ENCODE results near the gene ANKRD24. TPM values are rescaled to one million over a fixed set of nuclear protein-coding genes. Genes with fewer than 3 reads are reported as not detected.
A peak's percentile ranks its signal among the peaks of the same experiment; 100 is the strongest.

ANKRD24 gene
- total RNA-seq, 2 experiments from 2014 or later: 0.60 to 0.72 TPM

- H3K4me3 Mint-ChIP-seq: no peak overlapping the region
- H3K9me3 Mint-ChIP-seq: peaks cover 10% of the 10 kb centered on the region
- H3K27ac Mint-ChIP-seq: no peak overlapping the region
- ChIA-PET POLR2A (no interaction called here), CTCF (interaction anchor here (1.0 kb wide), 1 partner anchor 54 kb away, joined by 3 read pairs; no protein-coding TSS in a partner anchor)
- peaks cover 9% of the 10 kb centered on the region for H3K36me3 Mint-ChIP-seq (ENCODE audit: low read depth)
- peaks cover 9% of the 10 kb centered on the region for H3K4me1 Mint-ChIP-seq
- peaks cover 30% of the 10 kb centered on the region for H3K27me3 Mint-ChIP-seq
- no peak for DNase-seq
These were observed 11.9 kb downstream of the ANKRD24 start for GRCh38 chr19:4194353-4194752.

- no peak for DNase-seq
- H3K4me1 Mint-ChIP-seq: peaks cover 9% of the 10 kb centered on the region
- ChIA-PET POLR2A (no interaction called here), CTCF (interaction anchor here (0.6 kb wide), 2 partner anchors 9 to 262 kb away, joined by 3 read pairs; no protein-coding TSS in a partner anchor)
- H3K36me3 Mint-ChIP-seq (ENCODE audit: low read depth): peaks cover 9% of the 10 kb centered on the region
- H3K9me3 Mint-ChIP-seq: peaks cover 10% of the 10 kb centered on the region
- H3K4me3 Mint-ChIP-seq: no peak overlapping the region
- no peak overlapping the region for H3K27ac Mint-ChIP-seq
- peaks cover 40% of the 10 kb centered on the region for H3K27me3 Mint-ChIP-seq
These were observed 13.5 kb downstream of the ANKRD24 start for GRCh38 chr19:4196009-4196408.

- no peak overlapping the region for H3K4me3 Mint-ChIP-seq
- DNase-seq: no peak
- no peak overlapping the region for H3K27ac Mint-ChIP-seq
- H3K4me1 Mint-ChIP-seq: peaks cover 9% of the 10 kb centered on the region
- ChIA-PET POLR2A (no interaction called here), CTCF (interaction anchor here (0.6 kb wide), 1 partner anchor 9 kb away, joined by 3 read pairs; no protein-coding TSS in a partner anchor)
- peaks cover 43% of the 10 kb centered on the region for H3K27me3 Mint-ChIP-seq
- H3K36me3 Mint-ChIP-seq (ENCODE audit: low read depth): peaks cover 9% of the 10 kb centered on the region
- H3K9me3 Mint-ChIP-seq: peaks cover 10% of the 10 kb centered on the region
These were observed 14.2 kb downstream of the ANKRD24 start for GRCh38 chr19:4196587-4197148.

- peaks cover 9% of the 10 kb centered on the region for H3K4me1 Mint-ChIP-seq
- peaks cover 43% of the 10 kb centered on the region for H3K27me3 Mint-ChIP-seq
- DNase-seq: no peak
- ChIA-PET POLR2A (no interaction called here), CTCF (no interaction called here)
- H3K9me3 Mint-ChIP-seq: peaks cover 10% of the 10 kb centered on the region
- H3K36me3 Mint-ChIP-seq (ENCODE audit: low read depth): peaks cover 9% of the 10 kb centered on the region
- H3K4me3 Mint-ChIP-seq: no peak overlapping the region
- H3K27ac Mint-ChIP-seq: no peak overlapping the region
These were observed 14.7 kb downstream of the ANKRD24 start for GRCh38 chr19:4197228-4197624.

GRCh38 chr19:4197625-4198466, 15.4 kb downstream of the ANKRD24 start:
- Mint-ChIP-seq H3K27ac (peak overlapping the region; percentile 36), H3K27me3 (peaks cover 43% of the 10 kb centered on the region), H3K4me3 (no peak overlapping the region), H3K4me1 (peaks cover 9% of the 10 kb centered on the region), H3K9me3 (peaks cover 10% of the 10 kb centered on the region), H3K36me3 (ENCODE audit: low read depth) (peaks cover 9% of the 10 kb centered on the region)
- POLR2A ChIA-PET: no interaction called here
- CTCF ChIA-PET: no interaction called here
- DNase-seq: no peak

GRCh38 chr19:4198467-4199126, 16.1 kb downstream of the ANKRD24 start:
- Mint-ChIP-seq H3K9me3 (peaks cover 10% of the 10 kb centered on the region), H3K27ac (no peak overlapping the region), H3K4me1 (peaks cover 9% of the 10 kb centered on the region), H3K4me3 (no peak overlapping the region), H3K36me3 (ENCODE audit: low read depth) (peaks cover 9% of the 10 kb centered on the region), H3K27me3 (peaks cover 39% of the 10 kb centered on the region)
- ChIA-PET POLR2A (no interaction called here), CTCF (no interaction called here)
- no peak for DNase-seq

GRCh38 chr19:4199699-4200293, 17.3 kb downstream of the ANKRD24 start:
- Mint-ChIP-seq H3K27me3 (peaks cover 33% of the 10 kb centered on the region), H3K9me3 (peaks cover 10% of the 10 kb centered on the region), H3K36me3 (ENCODE audit: low read depth) (peaks cover 9% of the 10 kb centered on the region), H3K4me1 (peaks cover 11% of the 10 kb centered on the region), H3K4me3 (no peak overlapping the region), H3K27ac (no peak overlapping the region)
- ChIA-PET CTCF (interaction anchor here (0.7 to 2.6 kb wide), 4 partner anchors 9 to 14 kb away, joined by 3 to 6 read pairs (median 3); no protein-coding TSS in a partner anchor), POLR2A (no interaction called here)
- no peak for DNase-seq

GRCh38 chr19:4200940-4201542, 18.6 kb downstream of the ANKRD24 start:
- POLR2A ChIA-PET: no interaction called here
- no peak overlapping the region for H3K27ac Mint-ChIP-seq
- H3K9me3 Mint-ChIP-seq: peaks cover 10% of the 10 kb centered on the region
- peaks cover 9% of the 10 kb centered on the region for H3K36me3 Mint-ChIP-seq (ENCODE audit: low read depth)
- CTCF ChIA-PET: interaction anchor here (1.0 to 2.6 kb wide), 4 partner anchors 11 to 544 kb away, joined by 3 to 6 read pairs (median 4); no protein-coding TSS in a partner anchor
- DNase-seq: no peak
- peaks cover 11% of the 10 kb centered on the region for H3K4me1 Mint-ChIP-seq
- peaks cover 32% of the 10 kb centered on the region for H3K27me3 Mint-ChIP-seq
- H3K4me3 Mint-ChIP-seq: no peak overlapping the region

GRCh38 chr19:4201798-4202197, 19.3 kb downstream of the ANKRD24 start:
- POLR2A ChIA-PET: no interaction called here
- no peak for DNase-seq

GRCh38 chr19:4206818-4207484, 24.5 kb downstream of the ANKRD24 start:
- H3K27me3 Mint-ChIP-seq: no peaks in the 10 kb centered on the region
- H3K36me3 Mint-ChIP-seq (ENCODE audit: low read depth): no peaks in the 10 kb centered on the region
- no peak overlapping the region for H3K27ac Mint-ChIP-seq
- DNase-seq: no peak
- H3K4me3 Mint-ChIP-seq: no peak overlapping the region
- CTCF ChIA-PET: interaction anchor here (1.4 kb wide), 1 partner anchor 219 kb away, joined by 3 read pairs; no protein-coding TSS in a partner anchor
- H3K4me1 Mint-ChIP-seq: peaks cover 2% of the 10 kb centered on the region
- POLR2A ChIA-PET: no interaction called here
- H3K9me3 Mint-ChIP-seq: no peaks in the 10 kb centered on the region

More at GRCh38 chr19:4201798-4202197, 19.3 kb downstream of the ANKRD24 start:
- Mint-ChIP-seq H3K36me3 (ENCODE audit: low read depth) (peaks cover 9% of the 10 kb centered on the region), H3K4me3 (no peak overlapping the region), H3K27ac (no peak overlapping the region), H3K27me3 (peaks cover 32% of the 10 kb centered on the region), H3K4me1 (peaks cover 11% of the 10 kb centered on the region), H3K9me3 (peaks cover 10% of the 10 kb centered on the region)
- CTCF ChIA-PET: interaction anchor here (1.0 to 2.6 kb wide), 5 partner anchors 9 to 543 kb away, joined by 3 to 6 read pairs (median 5); no protein-coding TSS in a partner anchor

- ChIA-PET CTCF (interaction anchor here (1.0 to 1.4 kb wide), 2 partner anchors 9 to 221 kb away, joined by 3 read pairs; no protein-coding TSS in a partner anchor), POLR2A (no interaction called here)
- no peaks in the 10 kb centered on the region for H3K27me3 Mint-ChIP-seq
- H3K4me1 Mint-ChIP-seq: peaks cover 2% of the 10 kb centered on the region
- no peak overlapping the region for H3K4me3 Mint-ChIP-seq
- H3K27ac Mint-ChIP-seq: no peak overlapping the region
- DNase-seq: no peak
- H3K9me3 Mint-ChIP-seq: no peaks in the 10 kb centered on the region
- no peaks in the 10 kb centered on the region for H3K36me3 Mint-ChIP-seq (ENCODE audit: low read depth)
These were observed 26.1 kb downstream of the ANKRD24 start for GRCh38 chr19:4208385-4209094.
